SIG-M5 treated with dmso at 0.1 percent for 504 hours (cell line): ENCODE results near the gene MNDA.
"Not testable (repeated sequence)": the region's sequence is repeated elsewhere in the genome, so short reads cannot be mapped to it uniquely, and the experiment has no call there.

Source experiments
- DNase-seq: peaks from one replicate; lab custom pipeline; 2025; ENCODE audit not compliant: unreplicated experiment; lab: John Stamatoyannopoulos, UW

Gene MNDA

DNA sequence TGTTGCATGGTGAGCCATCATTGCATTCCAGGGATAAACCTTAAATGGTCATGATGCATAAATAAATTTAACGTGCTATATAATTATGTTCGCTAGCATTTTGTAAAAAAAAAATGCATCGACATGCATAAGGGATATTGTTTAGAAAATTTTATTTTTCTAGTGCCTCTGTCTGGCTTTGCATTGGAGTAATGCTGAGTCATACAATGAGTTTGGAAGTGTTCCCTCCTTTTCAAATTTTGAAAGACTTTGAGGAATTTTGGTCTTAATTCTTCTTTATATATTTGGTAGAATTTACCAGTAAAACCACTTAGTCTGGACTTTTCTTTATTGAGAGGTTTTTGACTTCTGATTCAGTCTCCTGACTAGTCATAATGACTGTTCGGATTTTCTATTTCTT is 4.9 kb downstream of the MNDA start:
- no peak for DNase-seq

DNA sequence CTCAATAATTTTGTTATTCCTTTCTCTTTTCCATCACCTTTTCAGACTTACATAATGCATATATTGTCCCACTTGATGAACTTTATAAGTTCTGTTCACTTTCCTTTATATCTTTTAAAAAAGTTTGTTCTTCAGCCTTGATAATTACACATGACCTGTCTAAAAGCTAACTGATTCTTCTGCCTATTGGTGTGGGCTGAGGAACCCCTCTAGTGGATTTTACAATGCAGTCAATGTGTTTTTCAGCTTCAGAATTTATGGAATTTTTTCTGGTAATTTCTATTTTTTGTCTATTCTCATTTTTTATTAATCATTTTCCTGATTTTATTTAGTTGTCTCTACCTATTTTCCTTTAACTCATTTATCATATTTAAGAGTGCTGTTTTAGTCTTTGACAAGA is 7.5 kb downstream of the MNDA start:
- DNase-seq, result no peak

DNA sequence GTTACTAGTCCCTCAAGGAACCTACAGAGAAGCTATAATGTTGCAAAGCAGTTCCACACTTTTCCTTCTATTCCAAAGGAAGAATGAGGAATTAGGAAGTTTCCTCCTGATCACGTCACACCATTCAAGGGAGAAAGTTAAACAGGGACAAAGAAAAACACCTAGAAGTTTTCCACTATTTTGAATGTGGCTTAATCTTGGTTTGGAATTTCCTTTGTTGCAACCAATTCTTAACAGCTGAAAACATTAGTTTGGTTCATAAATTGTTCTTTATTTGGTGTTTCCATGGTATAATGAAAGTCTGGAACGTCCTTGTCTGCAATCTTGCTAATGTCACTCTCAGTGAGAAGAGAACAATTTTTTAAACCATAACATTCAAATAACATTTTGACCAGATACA is 8.4 kb downstream of the MNDA start:
- DNase-seq, result no peak

GRCh38 chr1:158840236-158840635 is 9.1 kb downstream of the MNDA start:
- DNase-seq, result no peak

DNA sequence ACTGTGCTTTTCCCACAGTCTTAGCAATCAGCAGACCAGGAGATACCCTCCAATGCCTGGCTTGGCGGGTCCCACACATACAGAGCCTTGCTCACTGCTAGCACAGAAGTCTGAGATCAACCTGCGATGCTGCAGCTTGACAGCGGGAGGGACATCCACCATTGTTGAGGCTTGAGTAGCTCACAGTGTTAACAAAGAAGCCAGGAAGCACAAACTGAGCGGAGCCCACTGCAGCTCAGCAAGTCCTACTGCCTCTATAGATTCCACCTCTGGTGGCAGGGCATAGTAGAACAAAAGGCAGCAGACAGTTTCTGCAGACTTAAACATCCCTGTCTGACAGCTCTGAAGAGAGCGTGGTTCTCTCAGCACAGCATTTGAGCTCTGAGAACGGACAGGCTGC is 33.4 kb downstream of the MNDA start:
- DNase-seq, result no peak

DNA sequence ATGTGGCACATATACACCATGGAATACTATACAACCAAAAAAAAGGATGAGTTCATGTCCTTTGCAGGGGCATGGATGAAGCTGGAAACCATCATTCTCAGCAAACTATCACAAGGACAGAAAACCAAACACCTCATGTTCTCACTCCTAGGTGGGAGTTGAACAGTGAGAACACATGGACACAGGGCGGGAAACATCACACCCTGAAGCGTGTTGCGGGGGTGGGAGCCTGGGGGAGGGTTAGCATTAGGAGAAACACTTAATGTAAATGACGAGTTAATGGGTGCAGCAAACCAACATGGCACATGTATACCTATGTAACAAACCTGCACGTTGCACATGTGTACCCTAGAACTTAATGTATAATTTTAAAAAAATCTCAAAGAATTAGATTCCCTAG is 39.3 kb downstream of the MNDA start:
- not testable (repeated sequence) for DNase-seq

DNA sequence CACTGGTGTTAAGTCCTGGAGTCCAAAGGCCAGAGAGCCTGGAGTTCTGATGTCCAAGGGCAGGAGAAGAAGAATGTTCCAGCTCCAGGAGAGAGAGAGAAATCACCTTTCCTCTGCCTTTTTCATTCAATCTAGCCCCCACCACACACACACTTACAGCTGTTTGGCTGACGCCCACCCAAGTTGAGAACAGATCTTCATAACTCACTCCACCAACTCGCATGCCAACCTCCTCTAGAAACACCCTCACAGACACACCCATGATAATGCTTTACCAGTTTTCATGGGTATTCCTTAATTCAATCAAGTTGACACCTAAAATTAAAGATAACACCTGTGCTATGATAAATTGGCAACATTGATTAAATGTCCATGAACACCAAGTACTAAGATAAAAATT is 42.0 kb downstream of the MNDA start:
- DNase-seq, result no peak

DNA sequence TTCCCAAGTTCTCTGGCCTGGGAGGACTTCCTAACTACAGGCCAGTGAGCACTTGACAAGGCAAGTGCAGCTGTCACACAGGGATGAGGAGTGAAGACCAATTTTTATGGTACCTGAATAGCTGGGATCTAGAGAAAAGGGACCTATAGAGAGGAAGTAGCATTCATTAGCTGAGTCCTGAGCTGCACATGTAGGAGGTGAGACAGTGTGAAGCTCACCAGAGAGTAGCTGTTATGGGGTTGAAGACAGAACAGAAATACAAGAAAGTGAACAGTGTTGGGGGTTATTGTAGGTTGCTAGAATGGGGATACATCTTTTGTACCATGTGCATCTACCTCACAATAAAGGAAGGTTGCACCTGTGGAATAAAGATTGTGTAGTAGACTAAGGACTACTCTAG is 62.5 kb downstream of the MNDA start:
- DNase-seq, result no peak

GRCh38 chr1:158898722-158899121 is 67.6 kb downstream of the MNDA start:
- DNase-seq, result no peak
